IMR-90 (cell line): ENCODE data around the gene CIRBP. TPM values are rescaled to one million over a fixed set of nuclear protein-coding genes. Genes with fewer than 3 reads are reported as not detected.

Source experiments
- ATAC-seq: fragments of 200-7000 bp; cut with Tn5 transposase; 2 replicates; pipeline ENCODE4 v1.9.1; 2020; ENCODE audit warnings: low read depth, mild to moderate bottlenecking, moderate library complexity
- BruUV-seq: library from RNA; stranded (reverse); fragments of 400-500 nt; replicated peaks from 2 replicates; lab custom pipeline; 2021; lab: Mats Ljungman, UMichigan
- CTCF ChIA-PET: fragments of 300-600 bp; formaldehyde crosslinking; extraction: SDS; loops from one replicate; lab custom pipeline; 2021; ENCODE audit warnings: antibody characterized with exemption; lab: Yijun Ruan, JAX
- POLR2A ChIA-PET: fragments of 300-600 bp; sonication (Branson Sonifier 250); formaldehyde crosslinking; loops from one replicate; lab custom pipeline; 2022; ENCODE audit warnings: antibody characterized with exemption; ENCODE audit not compliant: unreplicated experiment; lab: Charles Lee
- DNase-seq: peaks from one replicate; pipeline ENCODE4 v3.0.0; 2013
- H2AFZ ChIP-seq: replicated peaks from 2 replicates; pipeline ENCODE3; 2013; ENCODE audit warnings: low read length, mild to moderate bottlenecking; ENCODE audit not compliant: poor library complexity
- H2AK5ac ChIP-seq: 2 replicates; pipeline ENCODE4 v1.6.1; 2013; ENCODE audit warnings: low read depth, low read length, inconsistent platforms
- H2AK9ac ChIP-seq: replicated peaks from 2 replicates; pipeline ENCODE3; 2013; ENCODE audit warnings: mild to moderate bottlenecking, low read depth, low read length, moderate library complexity; ENCODE audit not compliant: poor library complexity
- H2BK120ac ChIP-seq: 2 replicates; pipeline ENCODE4 v1.6.1; 2013; ENCODE audit warnings: low read depth, low read length, inconsistent platforms
- H2BK15ac ChIP-seq: 3 replicates; pipeline ENCODE4 v1.6.1; 2013; ENCODE audit warnings: low read depth, low read length, inconsistent platforms
- H2BK20ac ChIP-seq: 2 replicates; pipeline ENCODE4 v1.6.1; 2013; ENCODE audit warnings: low read depth, mild to moderate bottlenecking, inconsistent platforms, low read length, moderate library complexity
- H2BK5ac ChIP-seq: 2 replicates; pipeline ENCODE4 v1.6.1; 2013; ENCODE audit warnings: mild to moderate bottlenecking, low read depth, low read length, inconsistent platforms; ENCODE audit not compliant: poor library complexity, severe bottlenecking
- H3K14ac ChIP-seq: replicated peaks from 2 replicates; pipeline ENCODE4 v1.6.1; 2013; ENCODE audit warnings: low read depth, low read length, inconsistent platforms
- H3K18ac ChIP-seq: 2 replicates; pipeline ENCODE4 v1.6.1; 2013; ENCODE audit warnings: low read depth, low read length, control low read depth
- H3K23ac ChIP-seq: 2 replicates; pipeline ENCODE4 v1.6.1; 2013; ENCODE audit warnings: low read depth, low read length, inconsistent platforms
- H3K27ac ChIP-seq: 2 replicates; pipeline ENCODE4 v1.5.1; 2013; ENCODE audit warnings: mild to moderate bottlenecking, control low read depth, low read length; ENCODE audit not compliant: insufficient read depth
- H3K27me3 ChIP-seq: 2 replicates; pipeline ENCODE4 v1.6.1; 2013; ENCODE audit warnings: low read length; ENCODE audit not compliant: control insufficient read depth, insufficient read depth
- H3K36me3 ChIP-seq: 2 replicates; pipeline ENCODE4 v1.6.1; 2013; ENCODE audit warnings: low read length, mixed read lengths; ENCODE audit not compliant: control insufficient read depth, insufficient read depth
- H3K4ac ChIP-seq: 2 replicates; pipeline ENCODE4 v1.6.1; 2013; ENCODE audit warnings: low read depth, low read length, inconsistent platforms
- H3K4me1 ChIP-seq: 2 replicates; pipeline ENCODE4 v1.6.1; 2013; ENCODE audit warnings: low read length, mixed read lengths; ENCODE audit not compliant: control insufficient read depth, insufficient read depth
- H3K4me2 ChIP-seq: 2 replicates; pipeline ENCODE4 v1.6.1; 2013; ENCODE audit warnings: low read depth, mild to moderate bottlenecking, control low read depth, low read length, moderate library complexity
- H3K4me3 ChIP-seq: 2 replicates; pipeline ENCODE4 v1.5.1; 2013; ENCODE audit warnings: low read depth, mild to moderate bottlenecking, control low read depth, low read length, moderate library complexity; ENCODE audit not compliant: insufficient read depth
- H3K56ac ChIP-seq: 2 replicates; pipeline ENCODE4 v1.6.1; 2013; ENCODE audit warnings: low read length, inconsistent platforms; ENCODE audit not compliant: insufficient read depth; ENCODE audit errors: extremely low read depth
- H3K79me1 ChIP-seq, 2 experiments: 2 replicates each; pipeline ENCODE4 v1.6.1; 2013; ENCODE audit warnings: low read length in 2 of 2, inconsistent platforms in 1 of 2, low read depth in 1 of 2
- H3K9ac ChIP-seq: 2 replicates; pipeline ENCODE4 v1.6.1; 2013; ENCODE audit warnings: low read depth, low read length, control low read depth
- H3K9me1 ChIP-seq: 2 replicates; pipeline ENCODE4 v1.6.1; 2013; ENCODE audit warnings: low read length, inconsistent platforms; ENCODE audit not compliant: insufficient read depth
- H3K9me3 ChIP-seq: 2 replicates; pipeline ENCODE4 v1.6.1; 2013; ENCODE audit warnings: low read length; ENCODE audit not compliant: control insufficient read depth, insufficient read depth
- H4K20me1 ChIP-seq: 2 replicates; pipeline ENCODE4 v1.6.1; 2013; ENCODE audit warnings: low read length, inconsistent platforms; ENCODE audit not compliant: insufficient read depth
- H4K5ac ChIP-seq: 2 replicates; pipeline ENCODE4 v1.6.1; 2013; ENCODE audit warnings: mild to moderate bottlenecking, low read depth, low read length, control low read depth
- H4K8ac ChIP-seq, 2 experiments: 2 replicates each; pipeline ENCODE4 v1.6.1; 2013; ENCODE audit warnings: low read depth in 2 of 2, low read length in 2 of 2, control low read depth in 1 of 2, inconsistent platforms in 1 of 2
- H4K91ac ChIP-seq: 2 replicates; pipeline ENCODE4 v1.6.1; 2013; ENCODE audit warnings: low read depth, low read length, inconsistent platforms; ENCODE audit not compliant: insufficient read depth
- CHD1 ChIP-seq: IDR thresholded peaks from 2 replicates; pipeline ENCODE4 v1.6.1; 2012; ENCODE audit warnings: low read depth, low read length, improper control_type of control experiment
- CTCF ChIP-seq: conservative IDR thresholded peaks from 2 replicates; pipeline ENCODE4 v1.5.1; 2012; ENCODE audit warnings: mild to moderate bottlenecking, low read depth, low read length, improper control_type of control experiment
- ELK1 ChIP-seq: fragments of 150-350 bp; IDR thresholded peaks from 2 replicates; pipeline ENCODE4 v1.6.1; 2016; ENCODE audit warnings: low read depth, mild to moderate bottlenecking, low read length, moderate library complexity, borderline replicate concordance
- FOS ChIP-seq: fragments of 150-350 bp; IDR thresholded peaks from 2 replicates; pipeline ENCODE4 v1.6.1; 2016; ENCODE audit warnings: low read depth, low read length
- MAFK ChIP-seq: IDR thresholded peaks from 2 replicates; pipeline ENCODE4 v1.6.1; 2012; ENCODE audit warnings: low read depth, low read length, improper control_type of control experiment
- MAZ ChIP-seq: IDR thresholded peaks from 2 replicates; pipeline ENCODE4 v1.6.1; 2012; ENCODE audit warnings: low read depth, mild to moderate bottlenecking, low read length, improper control_type of control experiment, moderate library complexity, borderline replicate concordance
- MXI1 ChIP-seq: IDR thresholded peaks from 2 replicates; pipeline ENCODE4 v1.6.1; 2012; ENCODE audit warnings: low read depth, mild to moderate bottlenecking, low read length, moderate library complexity, borderline replicate concordance
- RAD21 ChIP-seq: IDR thresholded peaks from 2 replicates; pipeline ENCODE4 v1.6.1; 2012; ENCODE audit warnings: low read length, improper control_type of control experiment
- RFX5 ChIP-seq: IDR thresholded peaks from 2 replicates; pipeline ENCODE4 v1.8.0; 2012; ENCODE audit warnings: low read depth, mild to moderate bottlenecking, low read length, moderate library complexity
- SMC3 ChIP-seq: fragments of 150-350 bp; IDR thresholded peaks from 2 replicates; pipeline ENCODE4 v1.6.1; 2016; ENCODE audit warnings: low read depth, mild to moderate bottlenecking, antibody characterized with exemption, low read length, moderate library complexity
- WGBS, 2 experiments: methylation state at CpG; one replicate each; pipeline versions ENCODE4 v1.1.5 to v1.1.7; 2013; ENCODE audit warnings: missing lambda C conversion rate in 2 of 2; ENCODE audit not compliant: insufficient read length in 1 of 2; ENCODE audit errors: extremely low coverage in 2 of 2; 5-methylcytosine and 5-hydroxymethylcytosine counted together
- dilution Hi-C: fragments of 300-500 bp; cut with HindIII; formaldehyde crosslinking; loops from one replicate; pipeline ENCODE4 v1.14.3; 2018; ENCODE audit warnings: low sequenced_read_pairs; ENCODE audit not compliant: unreplicated experiment
- in situ Hi-C: fragments of 300-500 bp; cut with MboI; formaldehyde crosslinking; loops from 3 replicates; pipeline ENCODE4 v1.14.3; 2019; ENCODE audit warnings: low sequenced_read_pairs, inconsistent platforms, mixed read lengths
- intact Hi-C: fragments of 100-400 bp; cut with micrococcal nuclease; formaldehyde crosslinking; loops from 2 replicates; pipeline ENCODE4 v1.10.0; 2022
- polyA plus RNA-seq, 3 experiments: library from polyadenylated mRNA; depleted of rRNA; stranded (reverse); fragments of >200 nt; gene quantifications; 2 replicates each; pipeline ENCODE4 v1.2.3, GENCODE V29; 2012; ENCODE audit warnings: low replicate concordance in 1 of 3
- total RNA-seq: library from RNA; depleted of rRNA; stranded (reverse); fragments of >200 nt; gene quantifications from 2 replicates; pipeline ENCODE4 v1.2.3, GENCODE V29; 2012

CIRBP gene
- total and polyA plus RNA-seq, 2 of the 4 experiments (the other 2 are of a cell fraction) = 299 to 542 TPM

- Histone ChIP-seq H3K36me3 (no peaks in the 10 kb centered on the region), H2BK15ac (no peak overlapping the region), H3K4me3 (no peak overlapping the region), H3K27me3 (peaks cover 41% of the 10 kb centered on the region), H2BK120ac (no peak overlapping the region), H3K56ac (no peak overlapping the region), H3K23ac (no peak overlapping the region), H3K79me1 (peaks cover 0 to 10% of the 10 kb centered on the region in 2 experiments; a peak in 1 of 4 replicates), H3K4ac (no peak overlapping the region), H3K4me1 (no peaks in the 10 kb centered on the region), H2AK5ac (no peak overlapping the region), H3K27ac (no peak overlapping the region), H3K9me1 (no peaks in the 10 kb centered on the region), H2AFZ (no peak overlapping the region), H3K9me3 (no peaks in the 10 kb centered on the region), H4K5ac (no peak overlapping the region), H2AK9ac (peak overlapping the region; percentile 37), H3K14ac (no peak overlapping the region), H4K20me1 (peaks cover 16% of the 10 kb centered on the region), H2BK20ac (no peak overlapping the region), H3K9ac (no peak overlapping the region), H3K18ac (no peak overlapping the region), H4K91ac (no peak overlapping the region), H3K4me2 (no peak overlapping the region), H4K8ac (no peak overlapping the region), H2BK5ac (no peak overlapping the region)
- ATAC-seq (no peak), DNase-seq (no peak)
- no peak for TF ChIP-seq CHD1
- no peak for TF ChIP-seq CTCF
- no peak for TF ChIP-seq RAD21
- TF ChIP-seq FOS = no peak
- no peak for TF ChIP-seq MXI1
- TF ChIP-seq MAZ = no peak
- TF ChIP-seq ELK1 = no peak
- no peak for TF ChIP-seq RFX5
- TF ChIP-seq MAFK = no peak
- TF ChIP-seq SMC3 = no peak
- no TSS peak for BruUV-seq
- intact Hi-C loops = loop anchor here (2.0 kb wide), 1 partner anchor 94 kb away; no protein-coding TSS in a partner anchor
- ChIA-PET CTCF (no interaction called here), POLR2A (interaction anchor here (1.0 kb wide), 1 partner anchor 9 kb away, joined by 5 read pairs; the partner anchor contains the start of gene FAM174C)
- in situ Hi-C loops = loop anchor here (5.0 kb wide), 1 partner anchor 78 kb away; no protein-coding TSS in a partner anchor
- dilution Hi-C loops = no loop called here
- WGBS, 2 experiments = 85% methylated on average over 10 of the region's 20 CpGs; no CpG with 5 or more reads in 1 of the 2 experiments
These were observed 15.3 kb downstream of the CIRBP start for GRCh38 chr19:1284293-1284978.
